HG03457 (cell line): Measurements from ENCODE around the gene MRGPRD.
"Not testable (repeated sequence)": the region's sequence is repeated elsewhere in the genome, so short reads cannot be mapped to it uniquely, and the experiment has no call there.

Experiments
- ATAC-seq: cut with Tn5 transposase; IDR thresholded peaks from one replicate; pipeline ENCODE4 v1.9.1; 2021; ENCODE audit warnings: moderate number of reproducible peaks; ENCODE audit not compliant: unreplicated experiment

Gene MRGPRD

GRCh38 chr11:68994894-68995285, 14.1 kb upstream of the MRGPRD start:
- ATAC-seq: no peak

GRCh38 chr11:68994161-68994893, 13.5 kb upstream of the MRGPRD start:
- ATAC-seq: no peak

- no peak for ATAC-seq
Measured at GRCh38 chr11:68993546-68993945, 12.8 kb upstream of the MRGPRD start.

- no peak for ATAC-seq
Measured at GRCh38 chr11:68992743-68993255, 12.0 kb upstream of the MRGPRD start.

- ATAC-seq: no peak
Measured at GRCh38 chr11:68990995-68991780, 10.4 kb upstream of the MRGPRD start.

GRCh38 chr11:68989936-68990606, 9.3 kb upstream of the MRGPRD start:
- ATAC-seq: no peak

- ATAC-seq: no peak
Measured at GRCh38 chr11:68988491-68988890, 7.7 kb upstream of the MRGPRD start.

GRCh38 chr11:68987211-68987610, 6.4 kb upstream of the MRGPRD start:
- no peak for ATAC-seq

- no peak for ATAC-seq
Measured at GRCh38 chr11:68983801-68984200, 3.0 kb upstream of the MRGPRD start.

- ATAC-seq: no peak
Measured at GRCh38 chr11:68982134-68982533, 1.3 kb upstream of the MRGPRD start.

- no peak for ATAC-seq
Measured at GRCh38 chr11:68979931-68980775, 633 bp downstream of the MRGPRD start.

- ATAC-seq: no peak
Measured at GRCh38 chr11:68978931-68979594, 1.7 kb downstream of the MRGPRD start.

- ATAC-seq: no peak
Measured at GRCh38 chr11:68978626-68978930, 2.2 kb downstream of the MRGPRD start.

GRCh38 chr11:68977781-68978625, 2.8 kb downstream of the MRGPRD start:
- no peak for ATAC-seq

- ATAC-seq: no peak
Measured at GRCh38 chr11:68976563-68976962, 4.2 kb downstream of the MRGPRD start.

- ATAC-seq: no peak
Measured at GRCh38 chr11:68976095-68976494, 4.7 kb downstream of the MRGPRD start.

GRCh38 chr11:68974421-68975194, 6.2 kb downstream of the MRGPRD start:
- no peak for ATAC-seq

GRCh38 chr11:68973706-68974105, 7.1 kb downstream of the MRGPRD start:
- not testable (repeated sequence) for ATAC-seq

GRCh38 chr11:68973219-68973618, 7.6 kb downstream of the MRGPRD start:
- no peak for ATAC-seq
